ENCODE measurements around the gene MAN2B2. TPM values are rescaled to one million over a fixed set of nuclear protein-coding genes. Genes with fewer than 3 reads are reported as not detected.

MAN2B2 gene
- total RNA-seq, 1 experiment from 2014 or later, result 27.8 TPM

DNA sequence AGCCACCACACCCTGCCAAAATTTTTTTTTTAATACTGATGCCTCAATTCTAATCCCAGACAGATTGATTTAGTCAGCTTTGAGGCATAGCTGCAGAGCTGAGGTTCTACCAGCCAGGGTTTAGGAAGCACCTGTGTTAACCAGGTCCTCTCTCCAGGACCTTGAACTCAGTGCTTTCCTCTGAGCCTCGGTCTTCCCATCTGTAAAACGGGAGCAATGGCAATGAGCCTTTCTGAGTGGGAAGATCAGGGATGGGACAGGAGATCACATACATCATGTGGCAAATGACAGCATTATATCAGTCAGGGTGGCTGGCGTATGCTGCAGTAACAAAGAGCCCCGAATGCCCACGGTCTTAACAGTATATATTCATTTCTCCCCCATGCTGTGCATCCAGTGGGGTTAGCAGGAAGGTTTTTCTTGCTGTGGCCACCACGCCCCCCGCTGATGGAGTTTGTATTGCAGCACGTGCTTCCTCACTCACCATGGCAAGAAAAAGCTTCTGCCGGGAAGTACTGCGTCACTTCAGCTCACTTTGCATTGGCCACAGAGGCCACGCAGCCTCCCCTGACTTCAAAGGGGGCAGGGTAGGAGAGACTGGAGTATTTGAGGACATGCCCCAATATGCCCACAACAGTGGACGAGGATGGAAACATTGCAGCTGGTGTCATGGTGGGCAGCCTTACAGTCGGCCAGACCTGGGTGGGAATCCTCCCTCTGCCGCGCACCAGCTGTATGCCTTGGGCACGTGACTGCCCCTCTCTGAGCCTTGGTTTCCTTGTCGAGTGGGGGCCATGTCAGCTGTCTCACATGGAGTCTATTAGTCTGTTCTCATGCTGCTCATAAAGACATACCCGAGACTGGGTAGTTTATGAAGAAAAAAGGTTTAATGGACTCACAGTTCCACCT is 41.4 kb downstream of the MAN2B2 start:
- no peak for DNase-seq
- no peaks in the 10 kb centered on the region for H3K4me1 ChIP-seq (replicated peaks; ENCODE audit: insufficient read depth)
- H3F3A ChIP-seq (ENCODE audit: insufficient read depth, low read depth), result no peaks in the 10 kb centered on the region
- H3K79me2 ChIP-seq (ENCODE audit: low read depth), result no peaks in the 10 kb centered on the region
- H3K4me3 ChIP-seq, result no peak overlapping the region
- no peaks in the 10 kb centered on the region for H3K9me2 ChIP-seq (ENCODE audit: insufficient read depth)
- BruUV-seq (replicated peaks), result no TSS peak
- intact Hi-C loops (cut with micrococcal nuclease; ENCODE audit: unreplicated experiment), result no loop called here
- no peaks in the 10 kb centered on the region for H4K20me1 ChIP-seq (ENCODE audit: insufficient read depth)
- no peak overlapping the region for H3K4me2 ChIP-seq
- no peaks in the 10 kb centered on the region for H3K27me3 ChIP-seq (ENCODE audit: insufficient read depth, low read depth)
- ChIA-PET POLR2A (ENCODE audit: unreplicated experiment) (no interaction called here), CTCF (no interaction called here)
- H3K27ac ChIP-seq, result no peak overlapping the region
- no peaks in the 10 kb centered on the region for H3K36me3 ChIP-seq (ENCODE audit: low read depth)
- H2AFZ ChIP-seq, result no peak overlapping the region
- no peak for TF ChIP-seq EZH2 (IDR thresholded peaks at IDR 0.05; ENCODE audit: low read depth)
- TF ChIP-seq, protein P1, sequence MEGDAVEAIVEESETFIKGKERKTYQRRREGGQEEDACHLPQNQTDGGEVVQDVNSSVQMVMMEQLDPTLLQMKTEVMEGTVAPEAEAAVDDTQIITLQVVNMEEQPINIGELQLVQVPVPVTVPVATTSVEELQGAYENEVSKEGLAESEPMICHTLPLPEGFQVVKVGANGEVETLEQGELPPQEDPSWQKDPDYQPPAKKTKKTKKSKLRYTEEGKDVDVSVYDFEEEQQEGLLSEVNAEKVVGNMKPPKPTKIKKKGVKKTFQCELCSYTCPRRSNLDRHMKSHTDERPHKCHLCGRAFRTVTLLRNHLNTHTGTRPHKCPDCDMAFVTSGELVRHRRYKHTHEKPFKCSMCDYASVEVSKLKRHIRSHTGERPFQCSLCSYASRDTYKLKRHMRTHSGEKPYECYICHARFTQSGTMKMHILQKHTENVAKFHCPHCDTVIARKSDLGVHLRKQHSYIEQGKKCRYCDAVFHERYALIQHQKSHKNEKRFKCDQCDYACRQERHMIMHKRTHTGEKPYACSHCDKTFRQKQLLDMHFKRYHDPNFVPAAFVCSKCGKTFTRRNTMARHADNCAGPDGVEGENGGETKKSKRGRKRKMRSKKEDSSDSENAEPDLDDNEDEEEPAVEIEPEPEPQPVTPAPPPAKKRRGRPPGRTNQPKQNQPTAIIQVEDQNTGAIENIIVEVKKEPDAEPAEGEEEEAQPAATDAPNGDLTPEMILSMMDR (conservative IDR thresholded peaks at IDR 0.05), result no peak
- no peaks in the 10 kb centered on the region for H3K9me3 ChIP-seq (ENCODE audit: insufficient read depth, low read depth)

DNA sequence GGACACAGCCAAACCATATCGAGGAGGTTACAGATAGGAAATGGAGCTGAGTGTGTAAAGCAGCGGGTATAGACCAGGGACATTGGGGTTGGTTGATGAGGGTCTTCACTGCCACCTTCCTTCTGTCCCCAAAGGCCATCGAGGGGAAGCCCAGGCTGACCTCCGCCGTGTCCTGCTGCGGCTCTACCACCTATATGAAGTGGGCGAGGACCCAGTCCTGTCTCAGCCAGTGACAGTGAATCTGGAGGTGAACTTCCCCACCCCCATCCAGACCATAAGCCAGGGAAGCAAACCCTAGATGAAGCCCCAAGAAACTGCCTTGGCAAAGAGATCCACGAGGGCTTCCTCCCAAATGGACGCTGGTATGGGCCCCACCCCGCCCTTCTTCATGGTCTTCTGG is 42.3 kb downstream of the MAN2B2 start:
- Histone ChIP-seq H3K9me2 (ENCODE audit: insufficient read depth) (no peaks in the 10 kb centered on the region), H3K9me3 (ENCODE audit: insufficient read depth, low read depth) (no peaks in the 10 kb centered on the region), H3K4me1 (replicated peaks; ENCODE audit: insufficient read depth) (no peaks in the 10 kb centered on the region), H4K20me1 (ENCODE audit: insufficient read depth) (no peaks in the 10 kb centered on the region), H3K36me3 (ENCODE audit: low read depth) (no peaks in the 10 kb centered on the region), H3K27me3 (ENCODE audit: insufficient read depth, low read depth) (no peaks in the 10 kb centered on the region), H3K79me2 (ENCODE audit: low read depth) (no peaks in the 10 kb centered on the region), H2AFZ (no peak overlapping the region), H3K27ac (no peak overlapping the region), H3F3A (ENCODE audit: insufficient read depth, low read depth) (no peaks in the 10 kb centered on the region), H3K4me2 (no peak overlapping the region), H3K4me3 (no peak overlapping the region)
- intact Hi-C loops (cut with micrococcal nuclease; ENCODE audit: unreplicated experiment), result no loop called here
- BruUV-seq (replicated peaks), result no TSS peak
- ChIA-PET CTCF (no interaction called here), POLR2A (ENCODE audit: unreplicated experiment) (no interaction called here)
- no peak for DNase-seq
- TF ChIP-seq EZH2 (IDR thresholded peaks at IDR 0.05; ENCODE audit: low read depth), result no peak
- TF ChIP-seq, protein P1 (conservative IDR thresholded peaks at IDR 0.05), result no peak

DNA sequence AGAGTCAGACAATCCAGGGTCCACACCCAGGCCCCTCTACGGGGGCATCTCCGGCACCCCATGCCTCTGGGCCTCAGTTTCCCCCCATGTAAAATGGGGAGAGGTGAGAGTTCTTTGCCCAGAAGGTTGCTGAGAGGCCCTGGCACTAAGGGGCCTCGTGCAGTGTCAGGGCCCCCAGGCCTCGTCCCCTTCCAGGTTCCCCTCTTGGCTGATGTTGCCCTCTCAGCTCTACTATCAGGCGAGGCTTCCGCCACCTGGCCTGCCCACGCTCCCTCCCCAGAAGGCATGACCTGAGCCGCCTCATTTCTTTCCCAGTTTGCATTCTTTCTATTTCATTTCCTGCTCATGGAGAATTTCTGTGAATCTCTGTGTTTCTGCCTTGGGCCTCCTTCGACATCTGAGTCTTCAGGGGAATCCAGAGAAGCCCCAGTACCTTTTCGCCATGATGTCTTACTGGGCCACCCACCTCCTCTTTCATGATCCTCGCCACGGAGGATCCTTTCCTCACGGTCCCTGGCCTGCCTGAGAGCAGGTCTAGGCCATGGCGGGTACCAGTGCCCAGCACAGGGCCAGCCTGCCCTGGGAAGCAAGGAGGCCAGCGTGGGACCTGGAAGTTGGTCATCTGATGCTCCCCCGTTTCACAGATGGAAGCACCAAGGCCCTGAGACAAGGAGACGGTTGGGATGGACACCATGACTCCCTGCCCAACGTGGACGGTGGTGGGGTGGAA is 43.6 kb downstream of the MAN2B2 start:
- H2AFZ ChIP-seq, result no peak overlapping the region
- H3F3A ChIP-seq (ENCODE audit: insufficient read depth, low read depth), result no peaks in the 10 kb centered on the region
- H3K27me3 ChIP-seq (ENCODE audit: insufficient read depth, low read depth), result no peaks in the 10 kb centered on the region
- H3K9me2 ChIP-seq (ENCODE audit: insufficient read depth), result no peaks in the 10 kb centered on the region
- BruUV-seq (replicated peaks), result no TSS peak
- no peak overlapping the region for H3K4me2 ChIP-seq
- no peaks in the 10 kb centered on the region for H4K20me1 ChIP-seq (ENCODE audit: insufficient read depth)
- TF ChIP-seq, protein P1 (conservative IDR thresholded peaks at IDR 0.05), result no peak
- TF ChIP-seq EZH2 (IDR thresholded peaks at IDR 0.05; ENCODE audit: low read depth), result no peak
- DNase-seq, result no peak
- intact Hi-C loops (cut with micrococcal nuclease; ENCODE audit: unreplicated experiment), result no loop called here
- POLR2A ChIA-PET (ENCODE audit: unreplicated experiment), result no interaction called here
- CTCF ChIA-PET, result interaction anchor here (0.5 kb wide), 1 partner anchor 9 kb away, joined by 8 read pairs; no protein-coding TSS in a partner anchor
- no peak overlapping the region for H3K27ac ChIP-seq
- H3K79me2 ChIP-seq (ENCODE audit: low read depth), result no peaks in the 10 kb centered on the region
- H3K4me3 ChIP-seq, result no peak overlapping the region
- H3K9me3 ChIP-seq (ENCODE audit: insufficient read depth, low read depth), result no peaks in the 10 kb centered on the region
- no peaks in the 10 kb centered on the region for H3K4me1 ChIP-seq (replicated peaks; ENCODE audit: insufficient read depth)
- H3K36me3 ChIP-seq (ENCODE audit: low read depth), result no peaks in the 10 kb centered on the region

All from PC-9 (cell line).